SK-N-SH treated with all-trans-retinoic acid at 6 μM for 48 hours (cell line): ENCODE measurements around the gene AMH.

ENCODE experiments used
- OSR1 ChIP-seq: fragments of 250-450 bp; sonication (Bioruptor Pico); IDR thresholded peaks from 2 replicates; pipeline ENCODE4 v1.8.0; 2022; ENCODE audit warnings: moderate library complexity, mild to moderate bottlenecking, inconsistent platforms
- RARB ChIP-seq: fragments of 250-450 bp; sonication (Bioruptor Pico); IDR thresholded peaks from 2 replicates; pipeline ENCODE4 v1.8.0; 2021; ENCODE audit warnings: mild to moderate bottlenecking, moderate library complexity
- SNAI2 ChIP-seq: fragments of 250-450 bp; sonication (Bioruptor Pico); IDR thresholded peaks from 2 replicates; pipeline ENCODE4 v1.5.0; 2020; ENCODE audit warnings: mild to moderate bottlenecking, moderate library complexity

GRCh38 chr19:2207991-2208860 lies 40.9 kb upstream of the AMH start:
- TF ChIP-seq SNAI2 (no peak), RARB (CRISPR knock-in tag) (no peak), OSR1 (CRISPR knock-in tag) (no peak)
